ENCODE results near the gene EYS.
"Not testable (repeated sequence)": the region's sequence is repeated elsewhere in the genome, so short reads cannot be mapped to it uniquely, and the experiment has no call there.

EYS gene

DNA sequence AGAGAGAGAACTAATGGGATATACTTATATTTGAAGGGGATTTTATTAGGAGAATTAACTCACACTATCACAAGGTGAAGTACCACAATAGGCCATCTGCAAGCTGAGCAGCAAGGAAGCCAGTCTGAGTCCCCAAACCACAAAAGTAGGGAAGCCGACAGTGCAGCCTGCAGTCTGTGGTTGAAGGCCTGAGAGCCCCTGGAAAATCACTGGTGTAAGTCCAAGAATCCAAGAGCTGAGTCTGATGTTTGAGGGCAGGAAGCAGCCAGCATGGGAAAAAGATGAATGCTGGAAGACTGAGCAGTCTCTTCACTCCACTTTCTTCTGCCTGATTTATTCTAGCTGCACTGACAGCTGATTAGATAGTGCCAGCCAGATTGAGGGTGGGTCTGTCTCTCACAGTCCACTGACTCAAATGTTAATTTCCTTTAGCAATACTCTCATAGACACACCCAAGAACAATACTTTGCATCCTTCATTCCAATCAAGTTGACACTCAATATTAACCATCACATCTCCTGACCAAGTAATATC lies 1247.5 kb downstream of the EYS start:
- Mint-ChIP-seq H3K4me1 (no peaks in the 10 kb centered on the region), H3K27ac (no peak overlapping the region), H3K27me3 (no peaks in the 10 kb centered on the region), H3K4me3 (no peak overlapping the region), H3K36me3 (no peaks in the 10 kb centered on the region), H3K9me3 (peaks cover 2% of the 10 kb centered on the region)
- CTCF ChIA-PET, result no interaction called here
- DNase-seq, result no peak

DNA sequence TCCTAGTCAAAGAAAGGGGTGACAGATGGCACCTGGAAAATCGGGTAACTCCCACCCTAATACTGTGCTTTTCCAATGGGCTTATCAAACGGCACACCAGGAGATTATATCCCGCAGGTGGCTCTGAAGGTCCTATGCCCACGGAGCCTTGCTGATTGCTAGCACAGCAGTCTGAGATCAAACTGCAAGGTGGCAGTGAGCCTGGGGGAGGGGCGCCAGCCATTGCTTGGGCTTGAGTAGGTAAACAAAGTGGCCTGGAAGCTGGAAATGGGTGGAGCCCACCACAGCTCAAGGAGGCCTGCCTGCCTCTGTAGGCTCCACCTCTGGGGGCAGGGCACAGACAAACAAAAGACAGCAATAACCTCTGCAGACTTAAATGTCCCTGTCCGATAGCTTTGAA lies 1258.9 kb downstream of the EYS start:
- H3K4me3 Mint-ChIP-seq, H3K27ac Mint-ChIP-seq, CTCF ChIA-PET, H3K36me3 Mint-ChIP-seq, DNase-seq, H3K9me3 Mint-ChIP-seq, H3K4me1 Mint-ChIP-seq, H3K27me3 Mint-ChIP-seq: not testable (repeated sequence)

DNA sequence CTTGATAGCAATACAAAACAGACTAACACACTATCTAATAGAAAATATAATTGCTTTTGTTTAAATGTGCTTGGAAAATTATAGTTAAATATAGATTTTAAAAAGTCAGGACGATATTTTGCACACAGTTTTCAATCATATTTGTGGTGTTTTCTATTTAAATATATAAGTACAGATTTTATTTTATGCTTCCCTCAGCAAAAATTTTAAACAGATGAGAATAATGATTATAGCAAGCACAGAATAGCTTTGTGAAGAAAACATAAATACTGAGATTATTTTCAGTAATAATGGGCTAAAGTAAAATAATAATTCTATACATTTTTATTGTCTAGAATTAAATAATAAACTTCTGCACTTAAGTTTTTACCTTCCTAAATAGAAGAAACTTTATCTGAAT lies 1262.0 kb downstream of the EYS start:
- no peak overlapping the region for H3K4me3 Mint-ChIP-seq
- CTCF ChIA-PET, result no interaction called here

DNA sequence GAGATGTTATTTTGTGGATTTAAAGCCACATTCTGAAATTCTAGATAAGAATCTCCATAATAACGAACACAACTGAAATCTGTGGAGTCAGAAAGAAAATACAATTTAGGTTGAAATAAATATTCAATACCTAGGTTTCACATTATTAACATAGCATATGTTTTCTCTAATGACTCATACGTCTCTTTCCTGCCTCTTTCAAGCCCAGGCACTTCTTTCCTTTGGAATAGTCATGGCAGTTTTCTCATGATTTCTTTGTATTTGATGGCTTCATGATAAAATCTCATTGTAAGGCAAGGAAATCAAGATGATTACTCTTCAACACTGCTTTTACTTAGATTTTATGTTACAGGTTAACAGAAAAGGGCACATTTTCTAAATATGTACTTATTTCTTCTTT lies 1267.8 kb downstream of the EYS start:
- no peak overlapping the region for H3K27ac Mint-ChIP-seq
- H3K4me3 Mint-ChIP-seq, result no peak overlapping the region
- CTCF ChIA-PET, result no interaction called here
- no peaks in the 10 kb centered on the region for H3K36me3 Mint-ChIP-seq
- H3K27me3 Mint-ChIP-seq, result no peaks in the 10 kb centered on the region
- peaks cover 8% of the 10 kb centered on the region for H3K9me3 Mint-ChIP-seq
- no peaks in the 10 kb centered on the region for H3K4me1 Mint-ChIP-seq
- DNase-seq, result no peak

More for the DNA sequence above, 1262.0 kb downstream of the EYS start:
- no peak for DNase-seq
- peaks cover 12% of the 10 kb centered on the region for H3K9me3 Mint-ChIP-seq
- H3K4me1 Mint-ChIP-seq, result no peaks in the 10 kb centered on the region
- H3K27me3 Mint-ChIP-seq, result no peaks in the 10 kb centered on the region
- H3K27ac Mint-ChIP-seq, result no peak overlapping the region
- H3K36me3 Mint-ChIP-seq, result no peaks in the 10 kb centered on the region

DNA sequence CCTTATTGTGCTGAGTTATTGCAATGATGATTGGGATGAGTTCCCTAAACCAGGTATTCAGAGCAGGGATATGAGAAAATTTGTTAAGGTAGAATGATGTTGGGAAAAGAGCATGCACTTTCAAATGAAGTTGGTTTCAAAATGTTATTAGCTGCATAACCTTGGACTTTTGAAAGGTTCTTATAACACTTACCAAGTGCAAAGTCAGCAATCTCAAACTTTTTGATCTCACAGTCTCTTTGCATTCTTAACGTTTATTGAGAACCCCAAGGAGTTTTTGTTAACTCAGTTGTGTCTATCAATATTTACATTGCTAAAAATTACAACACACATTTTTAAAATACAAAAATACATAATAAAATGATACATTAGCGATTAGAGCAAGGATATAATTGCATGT lies 1269.0 kb downstream of the EYS start:
- no peak overlapping the region for H3K4me3 Mint-ChIP-seq
- no peaks in the 10 kb centered on the region for H3K27me3 Mint-ChIP-seq
- H3K27ac Mint-ChIP-seq, result no peak overlapping the region
- CTCF ChIA-PET, result no interaction called here
- DNase-seq, result no peak
- peaks cover 8% of the 10 kb centered on the region for H3K9me3 Mint-ChIP-seq
- no peaks in the 10 kb centered on the region for H3K4me1 Mint-ChIP-seq
- H3K36me3 Mint-ChIP-seq, result no peaks in the 10 kb centered on the region

DNA sequence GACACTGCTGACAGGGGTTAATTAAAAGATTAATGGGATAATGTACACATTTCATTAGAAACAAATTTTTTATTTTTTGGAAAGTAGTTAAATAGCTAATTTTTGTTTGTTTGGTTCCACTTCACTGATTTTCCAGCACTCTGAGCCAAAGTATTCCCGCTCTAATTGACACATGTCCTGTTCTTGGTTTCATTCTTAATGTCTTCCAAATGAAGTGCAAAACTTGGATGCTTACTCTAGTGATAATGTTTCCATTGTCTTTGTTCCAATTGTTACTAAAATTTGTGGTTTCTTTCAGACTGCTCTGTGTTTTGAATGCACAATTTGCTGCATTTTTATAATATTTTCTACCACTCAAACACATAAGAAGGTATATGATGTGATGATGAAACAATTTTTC lies 1277.1 kb downstream of the EYS start:
- peaks cover under 1% of the 10 kb centered on the region for H3K9me3 Mint-ChIP-seq
- no peak overlapping the region for H3K27ac Mint-ChIP-seq
- no peaks in the 10 kb centered on the region for H3K27me3 Mint-ChIP-seq
- H3K36me3 Mint-ChIP-seq, result no peaks in the 10 kb centered on the region
- H3K4me3 Mint-ChIP-seq, result no peak overlapping the region
- no peak for DNase-seq
- CTCF ChIA-PET, result no interaction called here
- no peaks in the 10 kb centered on the region for H3K4me1 Mint-ChIP-seq

DNA sequence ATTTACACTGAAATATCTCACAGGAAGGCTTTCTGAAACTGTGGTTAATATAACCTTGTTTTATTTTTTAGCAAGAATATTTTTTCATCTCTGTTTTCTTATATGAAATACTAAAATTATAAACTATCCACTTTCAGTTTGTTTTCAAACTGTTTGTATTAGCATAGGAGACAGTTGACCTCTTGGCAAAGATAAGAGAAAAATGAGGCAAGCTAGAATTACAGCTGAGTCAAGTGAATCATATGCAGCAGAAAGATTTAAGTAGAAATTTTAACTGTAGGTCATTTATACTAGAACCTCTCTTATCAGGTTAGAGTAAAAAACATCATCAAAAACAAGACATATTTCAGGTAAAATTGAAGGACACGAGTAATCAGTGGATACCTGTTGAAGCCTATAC lies 1278.8 kb downstream of the EYS start:
- no peak for DNase-seq
- no peaks in the 10 kb centered on the region for H3K27me3 Mint-ChIP-seq
- no peaks in the 10 kb centered on the region for H3K4me1 Mint-ChIP-seq
- H3K9me3 Mint-ChIP-seq, result peaks cover 4% of the 10 kb centered on the region
- H3K4me3 Mint-ChIP-seq, result no peak overlapping the region
- CTCF ChIA-PET, result no interaction called here
- H3K27ac Mint-ChIP-seq, result no peak overlapping the region
- no peaks in the 10 kb centered on the region for H3K36me3 Mint-ChIP-seq

DNA sequence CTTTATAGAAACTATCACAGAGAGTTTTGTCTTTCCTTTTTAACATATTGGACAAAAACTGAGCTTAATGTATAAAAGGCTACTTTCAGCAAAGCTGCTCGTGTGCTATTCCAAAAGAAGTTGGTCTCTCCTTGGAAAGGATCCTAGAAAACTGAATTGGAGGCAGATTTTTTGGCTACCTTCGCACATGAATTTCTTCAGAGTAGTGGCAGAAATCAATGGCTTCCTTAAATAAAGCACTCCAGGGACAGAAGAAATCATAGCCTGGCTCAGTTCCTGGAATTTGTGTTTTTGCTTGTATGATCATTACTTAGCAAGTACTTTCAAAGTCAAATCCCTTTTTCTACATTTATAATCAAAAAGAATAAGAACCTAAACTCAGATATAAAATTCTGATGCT lies 1291.1 kb downstream of the EYS start:
- Mint-ChIP-seq H3K36me3 (no peaks in the 10 kb centered on the region), H3K27me3 (no peaks in the 10 kb centered on the region), H3K4me3 (no peak overlapping the region), H3K27ac (no peak overlapping the region), H3K9me3 (peaks cover 10% of the 10 kb centered on the region), H3K4me1 (no peaks in the 10 kb centered on the region)
- no peak for DNase-seq
- CTCF ChIA-PET, result interaction anchor here (0.6 kb wide), 1 partner anchor 1057 kb away, joined by 3 read pairs; no protein-coding TSS in a partner anchor

DNA sequence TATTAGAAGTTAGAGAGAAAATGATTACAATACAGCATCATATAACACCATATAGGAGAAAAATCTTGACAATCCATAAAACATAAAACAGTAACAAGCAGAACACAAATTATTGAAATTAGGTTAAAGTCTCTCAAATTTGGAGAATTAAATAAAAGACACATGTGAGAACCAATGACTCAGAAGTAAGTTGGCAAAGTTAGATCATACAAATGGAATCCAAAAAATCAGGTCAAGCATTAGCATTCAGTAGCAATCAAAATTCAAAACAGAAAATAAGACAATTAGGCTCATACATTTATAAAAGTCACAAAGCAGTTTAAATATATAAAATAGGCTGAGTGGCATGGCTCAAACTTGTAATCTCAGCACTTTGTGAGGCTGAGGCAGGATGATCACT lies 1295.8 kb downstream of the EYS start:
- Mint-ChIP-seq H3K9me3 (peaks cover 4% of the 10 kb centered on the region), H3K4me1 (no peaks in the 10 kb centered on the region), H3K27ac (no peak overlapping the region), H3K4me3 (no peak overlapping the region), H3K27me3 (no peaks in the 10 kb centered on the region), H3K36me3 (no peaks in the 10 kb centered on the region)
- CTCF ChIA-PET, result no interaction called here
- no peak for DNase-seq

DNA sequence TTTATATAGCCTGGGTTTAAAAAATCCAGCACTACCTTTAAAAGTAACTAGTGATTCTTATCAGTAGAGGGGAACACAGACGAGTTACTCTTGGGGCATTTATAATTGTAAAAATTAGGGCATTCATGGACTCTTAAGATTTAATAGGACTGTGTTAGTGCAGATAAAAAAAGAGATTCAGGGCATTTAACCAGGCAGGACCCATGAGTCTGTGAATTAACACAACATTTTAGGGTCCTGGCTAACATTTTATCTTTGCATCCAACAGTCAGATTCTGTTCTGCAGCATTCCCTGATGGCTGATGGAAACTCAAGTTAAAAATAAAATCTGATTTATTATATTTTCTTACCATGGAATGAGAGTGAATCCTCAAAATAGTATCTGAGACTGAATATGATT lies 1297.1 kb downstream of the EYS start:
- no peak overlapping the region for H3K4me3 Mint-ChIP-seq
- CTCF ChIA-PET, result no interaction called here
- DNase-seq, result no peak
- H3K4me1 Mint-ChIP-seq, result no peaks in the 10 kb centered on the region
- H3K27ac Mint-ChIP-seq, result no peak overlapping the region
- H3K27me3 Mint-ChIP-seq, result no peaks in the 10 kb centered on the region
- H3K36me3 Mint-ChIP-seq, result no peaks in the 10 kb centered on the region
- H3K9me3 Mint-ChIP-seq, result peaks cover 4% of the 10 kb centered on the region

DNA sequence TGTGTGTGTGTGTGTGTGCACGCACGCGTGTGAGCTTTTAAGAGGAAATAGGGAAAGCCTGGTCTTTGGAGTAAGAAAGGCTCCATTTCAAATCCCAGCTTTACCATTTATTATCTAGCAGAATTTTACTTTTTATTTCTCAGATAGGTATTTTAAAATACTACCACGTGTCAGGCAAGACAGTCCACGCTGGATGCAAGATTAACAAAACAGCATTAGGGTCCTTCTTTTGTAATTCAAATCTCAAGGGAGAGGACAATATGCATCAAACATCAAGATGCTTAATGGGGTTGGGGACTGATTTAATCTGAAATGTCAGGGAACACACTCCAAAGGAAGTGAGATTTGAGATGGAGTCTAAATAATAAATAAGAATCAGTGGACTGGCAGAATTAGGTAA lies 1302.6 kb downstream of the EYS start:
- no peak overlapping the region for H3K27ac Mint-ChIP-seq
- no peaks in the 10 kb centered on the region for H3K27me3 Mint-ChIP-seq
- H3K4me3 Mint-ChIP-seq, result no peak overlapping the region
- CTCF ChIA-PET, result no interaction called here
- no peaks in the 10 kb centered on the region for H3K36me3 Mint-ChIP-seq
- H3K9me3 Mint-ChIP-seq, result peaks cover 5% of the 10 kb centered on the region
- DNase-seq, result no peak
- H3K4me1 Mint-ChIP-seq, result no peaks in the 10 kb centered on the region

DNA sequence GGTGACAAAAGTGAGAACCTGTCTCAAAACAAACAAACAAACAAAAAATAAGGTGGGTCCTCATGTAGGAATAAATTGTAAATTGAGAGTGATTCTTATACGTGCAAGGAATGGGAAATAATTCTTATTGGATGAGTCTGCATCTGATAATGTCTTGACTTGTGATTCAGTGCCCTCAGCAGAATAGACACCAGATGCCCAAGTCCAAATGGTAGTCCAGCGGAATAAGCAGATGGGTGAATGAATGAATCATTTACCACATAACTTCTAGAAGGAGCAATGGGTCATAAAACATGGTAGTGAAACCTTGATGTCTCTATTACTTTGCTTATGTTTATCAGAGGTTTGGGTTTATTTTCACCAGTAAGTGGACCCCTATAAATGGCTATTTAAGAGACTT lies 1323.7 kb downstream of the EYS start:
- Mint-ChIP-seq H3K27ac (no peak overlapping the region), H3K4me1 (no peaks in the 10 kb centered on the region), H3K36me3 (no peaks in the 10 kb centered on the region), H3K9me3 (peaks cover 1% of the 10 kb centered on the region), H3K4me3 (no peak overlapping the region), H3K27me3 (no peaks in the 10 kb centered on the region)
- CTCF ChIA-PET, result no interaction called here
- no peak for DNase-seq

DNA sequence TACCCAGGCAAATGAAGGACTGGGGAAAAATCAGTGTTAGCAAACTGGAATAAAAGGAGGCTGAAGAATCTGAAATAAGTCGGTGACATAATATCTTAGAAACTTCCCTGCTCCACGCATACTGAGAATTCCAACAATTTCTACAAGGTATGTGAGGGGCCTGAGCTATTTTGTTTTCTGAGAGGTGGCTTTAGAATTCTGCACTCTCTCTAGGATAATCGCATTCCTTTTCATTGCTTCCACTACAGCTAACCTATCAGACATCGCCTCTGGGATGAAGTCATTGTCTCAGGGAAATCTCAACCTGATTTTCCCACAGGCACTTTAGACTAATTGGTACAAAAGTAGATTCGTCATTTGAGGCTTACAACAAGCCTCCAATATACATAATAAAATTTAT lies 1330.6 kb downstream of the EYS start:
- Mint-ChIP-seq H3K27ac (no peak overlapping the region), H3K36me3 (no peaks in the 10 kb centered on the region), H3K27me3 (no peaks in the 10 kb centered on the region), H3K4me1 (no peaks in the 10 kb centered on the region), H3K9me3 (peaks cover 10% of the 10 kb centered on the region), H3K4me3 (no peak overlapping the region)
- CTCF ChIA-PET, result no interaction called here
- no peak for DNase-seq

DNA sequence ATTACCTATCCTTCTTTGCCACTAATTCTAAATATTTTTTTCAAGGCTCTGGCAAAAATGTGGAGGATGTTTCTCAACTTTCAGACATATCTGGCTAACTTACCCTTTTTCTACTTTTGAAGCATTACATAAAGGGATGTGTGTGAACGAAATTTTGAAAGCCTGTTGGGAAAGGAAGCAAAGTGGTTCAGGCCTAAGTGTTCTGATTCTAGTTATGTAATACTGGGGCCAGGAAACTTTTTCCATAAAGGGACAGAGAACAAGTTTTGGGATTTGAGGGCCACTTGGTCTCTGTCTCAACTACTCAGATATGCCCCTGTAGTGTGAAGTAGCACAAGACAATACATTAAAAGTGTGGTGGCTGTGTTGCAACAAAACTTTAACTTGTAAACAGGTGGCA lies 1349.6 kb downstream of the EYS start:
- Mint-ChIP-seq H3K27me3 (no peaks in the 10 kb centered on the region), H3K27ac (no peak overlapping the region), H3K36me3 (no peaks in the 10 kb centered on the region), H3K4me3 (no peak overlapping the region), H3K9me3 (no peaks in the 10 kb centered on the region), H3K4me1 (no peaks in the 10 kb centered on the region)
- CTCF ChIA-PET, result no interaction called here
- DNase-seq, result no peak

DNA sequence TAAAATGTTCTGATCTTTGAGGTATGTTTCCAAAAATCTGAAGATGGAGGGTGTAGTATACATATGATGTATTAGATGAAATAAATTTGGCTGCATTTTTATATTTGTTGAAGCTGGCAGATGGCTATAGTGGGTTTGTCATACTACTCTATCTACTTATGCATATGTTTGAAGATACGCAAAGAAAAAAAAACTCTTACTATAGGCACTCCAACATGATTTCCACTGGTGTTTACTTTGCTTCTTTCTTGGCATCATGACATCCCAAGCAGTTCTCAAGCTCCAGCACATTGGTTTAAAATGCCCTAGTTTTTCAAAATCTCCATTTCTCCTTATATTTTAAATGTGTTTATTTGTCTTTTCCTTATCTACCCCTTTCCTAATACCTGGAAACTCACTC lies 1359.6 kb downstream of the EYS start:
- Mint-ChIP-seq H3K9me3 (peaks cover 7% of the 10 kb centered on the region), H3K4me3 (no peak overlapping the region), H3K36me3 (no peaks in the 10 kb centered on the region), H3K27ac (no peak overlapping the region), H3K27me3 (no peaks in the 10 kb centered on the region), H3K4me1 (no peaks in the 10 kb centered on the region)
- CTCF ChIA-PET, result no interaction called here
- DNase-seq, result no peak

DNA sequence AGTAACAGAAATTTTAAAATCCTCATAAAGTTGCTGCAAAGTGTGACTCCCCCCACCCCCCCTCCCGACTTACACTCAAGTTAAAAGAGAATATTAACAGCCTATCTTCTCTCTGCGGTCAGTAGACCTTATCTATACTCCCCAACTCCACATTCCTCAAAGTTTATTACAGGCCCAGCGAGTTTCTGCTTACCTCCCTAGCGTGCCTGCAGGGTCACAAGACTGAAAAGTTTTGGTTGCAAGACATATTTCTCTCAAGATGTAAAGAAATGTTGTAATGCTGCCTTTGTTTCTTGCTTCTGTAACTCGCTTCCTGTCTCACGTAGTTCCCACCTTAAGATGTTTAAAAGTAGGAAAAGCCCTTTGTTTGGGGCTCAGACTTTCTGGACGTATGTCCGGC lies 1371.8 kb downstream of the EYS start:
- no peak overlapping the region for H3K27ac Mint-ChIP-seq
- no peak overlapping the region for H3K4me3 Mint-ChIP-seq
- H3K36me3 Mint-ChIP-seq, result no peaks in the 10 kb centered on the region
- H3K4me1 Mint-ChIP-seq, result no peaks in the 10 kb centered on the region
- CTCF ChIA-PET, result no interaction called here
- DNase-seq, result no peak
- no peaks in the 10 kb centered on the region for H3K27me3 Mint-ChIP-seq
- peaks cover 5% of the 10 kb centered on the region for H3K9me3 Mint-ChIP-seq

Data from activated naive CD4-positive, alpha-beta T cell treated with anti-CD3 and anti-CD28 coated beads, Interleukin-2, amount 10 ng/mL, durations not matched to agents 7 days and 5 days (primary cell).